ENCODE results near the gene AP1S3.

AP1S3 gene

GRCh38 chr2:223774193-223774592, 63.2 kb downstream of the AP1S3 start:
- POLR2A ChIA-PET = no interaction called here
- TF ChIP-seq CTCF (IDR thresholded peaks at IDR 0.05; ENCODE audit: control extremely low read depth, extremely low read depth, low read depth, missing control alignments) = no peak
- no peak for DNase-seq (ENCODE audit: extremely low spot score)
- CTCF ChIA-PET = interaction anchor here (1.4 to 2.7 kb wide), 3 partner anchors 9 to 46 kb away, joined by 3 to 12 read pairs (median 4); no protein-coding TSS in a partner anchor

GRCh38 chr2:223772363-223772762, 65.0 kb downstream of the AP1S3 start:
- no peak for DNase-seq (ENCODE audit: extremely low spot score)
- ChIA-PET POLR2A (no interaction called here), CTCF (interaction anchor here (0.8 to 1.2 kb wide), 2 partner anchors 12 to 15 kb away, joined by 3 to 4 read pairs; no protein-coding TSS in a partner anchor)
- TF ChIP-seq CTCF (IDR thresholded peaks at IDR 0.05; ENCODE audit: control extremely low read depth, extremely low read depth, low read depth, missing control alignments) = no peak

GRCh38 chr2:223771475-223771874, 65.9 kb downstream of the AP1S3 start:
- TF ChIP-seq CTCF (IDR thresholded peaks at IDR 0.05; ENCODE audit: control extremely low read depth, extremely low read depth, low read depth, missing control alignments) = no peak
- CTCF ChIA-PET = interaction anchor here (0.9 to 1.7 kb wide), 3 partner anchors 9 to 15 kb away, joined by 3 to 4 read pairs (median 3); no protein-coding TSS in a partner anchor
- no peak for DNase-seq (ENCODE audit: extremely low spot score)
- POLR2A ChIA-PET = no interaction called here

GRCh38 chr2:223768179-223768578, 69.2 kb downstream of the AP1S3 start:
- no peak for DNase-seq (ENCODE audit: extremely low spot score)
- POLR2A ChIA-PET = no interaction called here
- no peak for TF ChIP-seq CTCF (IDR thresholded peaks at IDR 0.05; ENCODE audit: control extremely low read depth, extremely low read depth, low read depth, missing control alignments)
- CTCF ChIA-PET = no interaction called here

- no peak for DNase-seq (ENCODE audit: extremely low spot score)
- no peak for TF ChIP-seq CTCF (IDR thresholded peaks at IDR 0.05; ENCODE audit: control extremely low read depth, extremely low read depth, low read depth, missing control alignments)
- CTCF ChIA-PET = no interaction called here
- POLR2A ChIA-PET = no interaction called here
These were observed 70.0 kb downstream of the AP1S3 start for GRCh38 chr2:223767341-223767740.

- POLR2A ChIA-PET = no interaction called here
- TF ChIP-seq CTCF (IDR thresholded peaks at IDR 0.05; ENCODE audit: control extremely low read depth, extremely low read depth, low read depth, missing control alignments) = no peak
- DNase-seq (ENCODE audit: extremely low spot score) = no peak
- CTCF ChIA-PET = interaction anchor here (1.2 to 2.2 kb wide), 7 partner anchors 10 to 203 kb away, joined by 3 to 12 read pairs (median 5); no protein-coding TSS in a partner anchor
These were observed 72.1 kb downstream of the AP1S3 start for GRCh38 chr2:223765221-223765785.
